GM23338 (cell line): ENCODE measurements around the gene RNASE8. TPM values are rescaled to one million over a fixed set of nuclear protein-coding genes. Genes with fewer than 3 reads are reported as not detected.

ENCODE experiments used
- ATAC-seq: fragments of 200-7000 bp; cut with Tn5 transposase; 3 replicates; pipeline ENCODE4 v1.9.1; 2020
- DNase-seq: peaks from one replicate; pipeline ENCODE4 v3.0.0-alpha.2; 2015; ENCODE audit warnings: low spot score
- H2AFZ ChIP-seq: fragments of 200-600 bp; sonication (generic); 2 replicates; pipeline ENCODE4 v1.8.0; 2016; ENCODE audit warnings: antibody characterized with exemption, mild to moderate bottlenecking, moderate library complexity
- H3F3A ChIP-seq: fragments of 200-600 bp; sonication (generic); replicated peaks from 2 replicates; pipeline ENCODE4 v1.8.0; 2017; ENCODE audit warnings: antibody characterized with exemption, mixed run types, low read depth
- H3K27ac ChIP-seq: fragments of 200-600 bp; sonication (generic); 2 replicates; pipeline ENCODE4 v1.6.1; 2016; ENCODE audit warnings: low read depth
- H3K27me3 ChIP-seq: fragments of 200-600 bp; sonication (generic); 2 replicates; pipeline ENCODE4 v1.8.0; 2016; ENCODE audit warnings: mild to moderate bottlenecking, mixed run types, moderate library complexity; ENCODE audit not compliant: insufficient read depth
- H3K36me3 ChIP-seq: fragments of 200-600 bp; sonication (generic); 2 replicates; pipeline ENCODE4 v1.8.0; 2016; ENCODE audit warnings: mild to moderate bottlenecking; ENCODE audit not compliant: insufficient read depth
- H3K4me1 ChIP-seq: fragments of 200-600 bp; sonication (generic); 2 replicates; pipeline ENCODE4 v1.8.0; 2016; ENCODE audit warnings: mild to moderate bottlenecking, moderate library complexity; ENCODE audit not compliant: insufficient read depth
- H3K4me2 ChIP-seq: fragments of 200-600 bp; sonication (generic); 2 replicates; pipeline ENCODE4 v1.7.1; 2017; ENCODE audit warnings: mixed run types
- H3K4me3 ChIP-seq: fragments of 200-600 bp; sonication (generic); 2 replicates; pipeline ENCODE4 v1.6.1; 2016; ENCODE audit warnings: mixed run types
- H3K79me2 ChIP-seq: fragments of 200-600 bp; sonication (generic); replicated peaks from 2 replicates; pipeline ENCODE4 v1.8.0; 2017; ENCODE audit warnings: mild to moderate bottlenecking; ENCODE audit not compliant: insufficient read depth
- H3K9me2 ChIP-seq: fragments of 200-600 bp; sonication (generic); 2 replicates; pipeline ENCODE4 v1.8.0; 2017; ENCODE audit not compliant: insufficient read depth
- H4K20me1 ChIP-seq: fragments of 200-600 bp; sonication (generic); replicated peaks from 2 replicates; pipeline ENCODE4 v1.8.0; 2017; ENCODE audit warnings: mild to moderate bottlenecking; ENCODE audit not compliant: insufficient read depth
- H3K27ac Mint-ChIP-seq: 2 replicates; pipeline ENCODE4 v1.8.0; 2020; ENCODE audit warnings: inconsistent platforms, mild to moderate bottlenecking, moderate library complexity, mixed read lengths
- H3K27me3 Mint-ChIP-seq: 3 replicates; pipeline ENCODE4 v1.8.0; 2022; ENCODE audit warnings: low read depth, mild to moderate bottlenecking, moderate library complexity, mixed read lengths, inconsistent platforms; ENCODE audit not compliant: insufficient read depth, poor library complexity
- H3K36me3 Mint-ChIP-seq: 3 replicates; pipeline ENCODE4 v1.8.0; 2021; ENCODE audit warnings: low read depth, mild to moderate bottlenecking, inconsistent platforms, moderate library complexity, mixed read lengths
- H3K4me1 Mint-ChIP-seq: 3 replicates; pipeline ENCODE4 v1.8.0; 2020; ENCODE audit warnings: mild to moderate bottlenecking, inconsistent platforms, mixed read lengths
- H3K4me3 Mint-ChIP-seq: 3 replicates; pipeline ENCODE4 v1.8.0; 2021; ENCODE audit warnings: moderate library complexity, mild to moderate bottlenecking, inconsistent platforms, mixed read lengths
- H3K9me3 Mint-ChIP-seq: 3 replicates; pipeline ENCODE4 v1.8.0; 2020; ENCODE audit warnings: moderate library complexity, mild to moderate bottlenecking, inconsistent platforms, mixed read lengths
- CREB1 ChIP-seq: fragments of 250-450 bp; sonication (Bioruptor Pico); IDR thresholded peaks from 2 replicates; pipeline ENCODE4 v1.5.0; 2020; ENCODE audit warnings: low read depth, mild to moderate bottlenecking, moderate library complexity
- CTCF ChIP-seq, 2 experiments: fragments of 200-600 bp in 1 of 2; sonication (generic) in 1 of 2; conservative IDR thresholded peaks; 2 replicates each; pipeline versions ENCODE4 v1.5.1 to v1.6.1; 2016 to 2017; ENCODE audit warnings: antibody characterized with exemption in 2 of 2, low read depth in 2 of 2, mild to moderate bottlenecking in 2 of 2, moderate library complexity in 1 of 2
- ETS1 ChIP-seq: IDR thresholded peaks from 2 replicates; pipeline ENCODE4 v1.6.1; 2016; ENCODE audit warnings: antibody characterized with exemption
- EZH2 ChIP-seq: fragments of 200-600 bp; sonication (generic); IDR thresholded peaks from one replicate; pipeline ENCODE4 v1.8.0; 2017; ENCODE audit warnings: antibody characterized with exemption, mild to moderate bottlenecking, low read depth; ENCODE audit not compliant: unreplicated experiment
- EZH2phosphoT487 ChIP-seq: fragments of 200-600 bp; sonication (generic); IDR thresholded peaks from one replicate; pipeline ENCODE4 v1.8.1; 2018; ENCODE audit warnings: antibody characterized with exemption; ENCODE audit not compliant: unreplicated experiment
- JUNB ChIP-seq: IDR thresholded peaks from one replicate; pipeline ENCODE4 v1.6.1; 2016; ENCODE audit warnings: antibody characterized with exemption; ENCODE audit not compliant: unreplicated experiment
- NANOG ChIP-seq: IDR thresholded peaks from 2 replicates; pipeline ENCODE4 v1.6.1; 2016; ENCODE audit warnings: antibody characterized with exemption, borderline replicate concordance
- POLR2AphosphoS5 ChIP-seq: IDR thresholded peaks from 2 replicates; pipeline ENCODE4 v1.6.1; 2016; ENCODE audit warnings: antibody characterized with exemption, low read depth
- REST ChIP-seq: IDR thresholded peaks from one replicate; pipeline ENCODE4 v1.6.1; 2018; ENCODE audit warnings: antibody characterized with exemption; ENCODE audit not compliant: unreplicated experiment
- STAT1 ChIP-seq: IDR thresholded peaks from one replicate; pipeline ENCODE4 v1.6.1; 2016; ENCODE audit warnings: antibody characterized with exemption; ENCODE audit not compliant: unreplicated experiment
- ZNF114 ChIP-seq: fragments of 250-450 bp; sonication (Bioruptor Pico); IDR thresholded peaks from 2 replicates; pipeline ENCODE4 v1.5.0; 2020; ENCODE audit warnings: mild to moderate bottlenecking, moderate library complexity
- ZNF331 ChIP-seq: fragments of 250-450 bp; sonication (Bioruptor Pico); IDR thresholded peaks from 2 replicates; pipeline ENCODE4 v1.5.0; 2020; ENCODE audit warnings: low read depth, mild to moderate bottlenecking, moderate library complexity
- ZNF462 ChIP-seq: fragments of 250-450 bp; sonication (Bioruptor Pico); IDR thresholded peaks from 2 replicates; pipeline ENCODE4 v1.5.0; 2020; ENCODE audit warnings: mild to moderate bottlenecking, moderate library complexity
- polyA plus RNA-seq: library from polyadenylated mRNA; unstranded; fragments of >200 nt; fragmentation: Nextera tagmentation; extraction: Ambion mirVana; gene quantifications from 2 replicates; pipeline ENCODE4 v1.2.1, GENCODE V29; 2016
- total RNA-seq: library from RNA; depleted of rRNA; stranded (reverse); fragments of >200 nt; shearing (Covaris generic); gene quantifications from 2 replicates; pipeline ENCODE4 v1.2.3, GENCODE V29; 2014

Gene RNASE8
- total and polyA plus RNA-seq, 2 experiments from 2014 or later, result not detected

GRCh38 chr14:21018781-21019180 lies 38.8 kb upstream of the RNASE8 start:
- DNase-seq (no peak), ATAC-seq (no peak)
- Histone ChIP-seq H3K79me2 (no peaks in the 10 kb centered on the region; the same call in 1 of the 2 replicates), H3F3A (no peaks in the 10 kb centered on the region), H3K4me2 (no peak overlapping the region), H3K9me2 (no peaks in the 10 kb centered on the region), H3K27me3 (peaks cover 16% of the 10 kb centered on the region), H3K4me3 (no peak overlapping the region), H2AFZ (no peak overlapping the region), H4K20me1 (no peaks in the 10 kb centered on the region), H3K36me3 (no peaks in the 10 kb centered on the region), H3K4me1 (peaks cover 17% of the 10 kb centered on the region), H3K27ac (no peak overlapping the region)
- TF ChIP-seq ZNF462 (CRISPR knock-in tag), result no peak
- TF ChIP-seq JUNB, result no peak
- TF ChIP-seq ZNF114 (CRISPR knock-in tag), result no peak
- no peak for TF ChIP-seq EZH2
- TF ChIP-seq CTCF (conservative IDR thresholded peaks at IDR 0.05; ENCODE audit: low read depth in 2 of 2), result no peak
- TF ChIP-seq POLR2AphosphoS5, result no peak
- no peak for TF ChIP-seq STAT1
- no peak for TF ChIP-seq NANOG
- TF ChIP-seq ZNF331 (CRISPR knock-in tag), result no peak
- TF ChIP-seq EZH2phosphoT487, result no peak
- no peak for TF ChIP-seq REST
- no peak for TF ChIP-seq CREB1 (CRISPR knock-in tag)
- no peak for TF ChIP-seq ETS1
- H3K27me3 Mint-ChIP-seq, result peaks cover 18% of the 10 kb centered on the region
- no peak overlapping the region for H3K4me3 Mint-ChIP-seq
- H3K36me3 Mint-ChIP-seq, result peaks cover 19% of the 10 kb centered on the region
- H3K9me3 Mint-ChIP-seq, result no peaks in the 10 kb centered on the region; the same call in 2 of the 3 replicates
- peaks cover 25% of the 10 kb centered on the region for H3K4me1 Mint-ChIP-seq
- H3K27ac Mint-ChIP-seq, result no peak overlapping the region
